ENCODE data around the gene GSE1.

The GSE1 gene

GRCh38 chr16:85615852-85616606 is 2.9 kb downstream of the GSE1 start:
- no peak overlapping the region for H2AFZ ChIP-seq (ENCODE audit: low read depth, low read length)
- peaks cover 42% of the 10 kb centered on the region for H3K4me1 ChIP-seq (ENCODE audit: insufficient read depth, low read length)
- peaks cover 5% of the 10 kb centered on the region for H3K9me3 ChIP-seq (ENCODE audit: low read length)
- H3K4me3 ChIP-seq (ENCODE audit: low read length): no peak overlapping the region
- peaks cover 9% of the 10 kb centered on the region for H3K36me3 ChIP-seq (ENCODE audit: insufficient read depth, low read length)
- H3K27me3 ChIP-seq (ENCODE audit: insufficient read depth, low read length): no peaks in the 10 kb centered on the region

GRCh38 chr16:85616607-85617321 is 3.6 kb downstream of the GSE1 start:
- no peaks in the 10 kb centered on the region for H3K27me3 ChIP-seq (ENCODE audit: insufficient read depth, low read length)
- peaks cover 42% of the 10 kb centered on the region for H3K4me1 ChIP-seq (ENCODE audit: insufficient read depth, low read length)
- H2AFZ ChIP-seq (ENCODE audit: low read depth, low read length): no peak overlapping the region
- H3K36me3 ChIP-seq (ENCODE audit: insufficient read depth, low read length): peaks cover 9% of the 10 kb centered on the region
- peaks cover 5% of the 10 kb centered on the region for H3K9me3 ChIP-seq (ENCODE audit: low read length)
- no peak overlapping the region for H3K4me3 ChIP-seq (ENCODE audit: low read length)

- H3K36me3 ChIP-seq (ENCODE audit: insufficient read depth, low read length): peaks cover 9% of the 10 kb centered on the region
- H3K4me1 ChIP-seq (ENCODE audit: insufficient read depth, low read length): peaks cover 35% of the 10 kb centered on the region
- no peaks in the 10 kb centered on the region for H3K27me3 ChIP-seq (ENCODE audit: insufficient read depth, low read length)
- H3K4me3 ChIP-seq (ENCODE audit: low read length): no peak overlapping the region
- peaks cover 5% of the 10 kb centered on the region for H3K9me3 ChIP-seq (ENCODE audit: low read length)
- H2AFZ ChIP-seq (ENCODE audit: low read depth, low read length): no peak overlapping the region
These were observed 4.8 kb downstream of the GSE1 start for GRCh38 chr16:85617948-85618347.

GRCh38 chr16:85618521-85618920 is 5.4 kb downstream of the GSE1 start:
- peaks cover 5% of the 10 kb centered on the region for H3K9me3 ChIP-seq (ENCODE audit: low read length)
- no peaks in the 10 kb centered on the region for H3K27me3 ChIP-seq (ENCODE audit: insufficient read depth, low read length)
- H3K36me3 ChIP-seq (ENCODE audit: insufficient read depth, low read length): peaks cover 9% of the 10 kb centered on the region
- H3K4me3 ChIP-seq (ENCODE audit: low read length): no peak overlapping the region
- peaks cover 35% of the 10 kb centered on the region for H3K4me1 ChIP-seq (ENCODE audit: insufficient read depth, low read length)
- H2AFZ ChIP-seq (ENCODE audit: low read depth, low read length): no peak overlapping the region

GRCh38 chr16:85619101-85619891 is 6.2 kb downstream of the GSE1 start:
- Histone ChIP-seq H3K4me3 (ENCODE audit: low read length) (no peak overlapping the region), H2AFZ (ENCODE audit: low read depth, low read length) (no peak overlapping the region), H3K36me3 (ENCODE audit: insufficient read depth, low read length) (peaks cover 9% of the 10 kb centered on the region), H3K4me1 (ENCODE audit: insufficient read depth, low read length) (peaks cover 35% of the 10 kb centered on the region), H3K9me3 (ENCODE audit: low read length) (peaks cover 5% of the 10 kb centered on the region), H3K27me3 (ENCODE audit: insufficient read depth, low read length) (no peaks in the 10 kb centered on the region)

GRCh38 chr16:85620374-85620773 is 7.3 kb downstream of the GSE1 start:
- Histone ChIP-seq H3K4me3 (ENCODE audit: low read length) (no peak overlapping the region), H3K9me3 (ENCODE audit: low read length) (peaks cover 5% of the 10 kb centered on the region), H3K36me3 (ENCODE audit: insufficient read depth, low read length) (peaks cover 9% of the 10 kb centered on the region), H3K27me3 (ENCODE audit: insufficient read depth, low read length) (no peaks in the 10 kb centered on the region), H2AFZ (ENCODE audit: low read depth, low read length) (no peak overlapping the region), H3K4me1 (ENCODE audit: insufficient read depth, low read length) (peaks cover 33% of the 10 kb centered on the region)

GRCh38 chr16:85621698-85622428 is 8.7 kb downstream of the GSE1 start:
- Histone ChIP-seq H3K36me3 (ENCODE audit: insufficient read depth, low read length) (peaks cover 9% of the 10 kb centered on the region), H2AFZ (ENCODE audit: low read depth, low read length) (no peak overlapping the region), H3K4me3 (ENCODE audit: low read length) (no peak overlapping the region), H3K27me3 (ENCODE audit: insufficient read depth, low read length) (no peaks in the 10 kb centered on the region), H3K4me1 (ENCODE audit: insufficient read depth, low read length) (peaks cover 34% of the 10 kb centered on the region), H3K9me3 (ENCODE audit: low read length) (peaks cover 5% of the 10 kb centered on the region)

- peaks cover 9% of the 10 kb centered on the region for H3K36me3 ChIP-seq (ENCODE audit: insufficient read depth, low read length)
- no peaks in the 10 kb centered on the region for H3K27me3 ChIP-seq (ENCODE audit: insufficient read depth, low read length)
- no peak overlapping the region for H3K4me3 ChIP-seq (ENCODE audit: low read length)
- H2AFZ ChIP-seq (ENCODE audit: low read depth, low read length): no peak overlapping the region
- peaks cover 5% of the 10 kb centered on the region for H3K9me3 ChIP-seq (ENCODE audit: low read length)
- peaks cover 35% of the 10 kb centered on the region for H3K4me1 ChIP-seq (ENCODE audit: insufficient read depth, low read length)
These were observed 9.6 kb downstream of the GSE1 start for GRCh38 chr16:85622683-85623082.

- Histone ChIP-seq H3K4me3 (ENCODE audit: low read length) (no peak overlapping the region), H3K4me1 (ENCODE audit: insufficient read depth, low read length) (peaks cover 38% of the 10 kb centered on the region), H3K27me3 (ENCODE audit: insufficient read depth, low read length) (no peaks in the 10 kb centered on the region), H3K36me3 (ENCODE audit: insufficient read depth, low read length) (peaks cover 5% of the 10 kb centered on the region), H2AFZ (ENCODE audit: low read depth, low read length) (no peak overlapping the region), H3K9me3 (ENCODE audit: low read length) (peaks cover 5% of the 10 kb centered on the region)
These were observed 10.1 kb downstream of the GSE1 start for GRCh38 chr16:85623250-85623649.

- H3K9me3 ChIP-seq (ENCODE audit: low read length): peaks cover 5% of the 10 kb centered on the region
- no peak overlapping the region for H3K4me3 ChIP-seq (ENCODE audit: low read length)
- H2AFZ ChIP-seq (ENCODE audit: low read depth, low read length): no peak overlapping the region
- peaks cover 42% of the 10 kb centered on the region for H3K4me1 ChIP-seq (ENCODE audit: insufficient read depth, low read length)
- H3K27me3 ChIP-seq (ENCODE audit: insufficient read depth, low read length): no peaks in the 10 kb centered on the region
- peaks cover 5% of the 10 kb centered on the region for H3K36me3 ChIP-seq (ENCODE audit: insufficient read depth, low read length)
These were observed 11.0 kb downstream of the GSE1 start for GRCh38 chr16:85623997-85624601.

GRCh38 chr16:85624646-85625045 is 11.5 kb downstream of the GSE1 start:
- Histone ChIP-seq H3K27me3 (ENCODE audit: insufficient read depth, low read length) (no peaks in the 10 kb centered on the region), H3K4me3 (ENCODE audit: low read length) (no peak overlapping the region), H2AFZ (ENCODE audit: low read depth, low read length) (no peak overlapping the region), H3K4me1 (ENCODE audit: insufficient read depth, low read length) (peaks cover 42% of the 10 kb centered on the region), H3K9me3 (ENCODE audit: low read length) (peaks cover 10% of the 10 kb centered on the region), H3K36me3 (ENCODE audit: insufficient read depth, low read length) (peaks cover 5% of the 10 kb centered on the region)

- Histone ChIP-seq H3K4me1 (ENCODE audit: insufficient read depth, low read length) (peaks cover 42% of the 10 kb centered on the region), H2AFZ (ENCODE audit: low read depth, low read length) (no peak overlapping the region), H3K4me3 (ENCODE audit: low read length) (no peak overlapping the region), H3K27me3 (ENCODE audit: insufficient read depth, low read length) (no peaks in the 10 kb centered on the region), H3K9me3 (ENCODE audit: low read length) (peaks cover 12% of the 10 kb centered on the region), H3K36me3 (ENCODE audit: insufficient read depth, low read length) (peaks cover 5% of the 10 kb centered on the region)
These were observed 11.9 kb downstream of the GSE1 start for GRCh38 chr16:85625053-85625452.
